Gastrocnemius medialis (tissue), 4 donors: ENCODE measurements around the gene SDK2.

Source experiments
- CTCF ChIP-seq, 5 experiments: fragments of 450-650 bp in 3 of 5; fragments of 200-600 bp in 2 of 5; sonication (generic) in 2 of 5; IDR thresholded peaks in 4 of 5; conservative IDR thresholded peaks in 1 of 5; 1 replicate in 4 of 5; 2 replicates in 1 of 5; pipeline ENCODE4 v1.5.1; 2016 to 2019; ENCODE audit warnings: antibody characterized with exemption in 5 of 5, mild to moderate bottlenecking in 3 of 5, moderate library complexity in 3 of 5
- POLR2A ChIP-seq, 2 donors: fragments of 450-650 bp; IDR thresholded peaks; one replicate each; pipeline ENCODE4 v1.6.1; 2017; ENCODE audit warnings: antibody characterized with exemption in 2 of 2, mild to moderate bottlenecking in 2 of 2, moderate library complexity in 2 of 2

DNA sequence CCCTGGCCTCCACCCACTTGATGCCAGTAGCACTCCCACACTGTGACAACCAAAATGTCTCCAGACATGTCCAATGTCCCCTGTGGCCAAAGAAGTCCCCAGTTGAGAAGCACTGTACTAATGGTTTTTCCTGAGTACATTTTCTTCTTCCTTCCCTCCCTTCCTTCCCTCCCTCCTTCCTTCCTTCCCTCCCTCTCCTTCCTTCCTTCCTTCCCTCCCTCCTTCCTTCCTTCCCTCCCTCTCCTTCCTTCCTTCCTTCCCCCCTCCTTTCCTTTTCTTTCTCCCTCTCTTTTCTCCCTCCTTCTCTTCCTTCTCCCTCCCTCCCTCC lies 255.7 kb downstream of the SDK2 start:
- no peak for TF ChIP-seq POLR2A (IDR thresholded peaks at IDR 0.05)
- TF ChIP-seq CTCF (IDR thresholded peaks at IDR 0.05 in 4 of 5, conservative IDR thresholded peaks at IDR 0.05 in 1 of 5): no peak
